GM15510 (cell line): ENCODE results near the gene PADI2.

Source experiments
- POLR2A ChIP-seq: IDR thresholded peaks from 3 replicates; pipeline ENCODE4 v1.6.1; 2011; ENCODE audit warnings: borderline replicate concordance; ENCODE audit not compliant: insufficient read length; ENCODE audit errors: extremely low read depth

PADI2 gene

GRCh38 chr1:17119076-17119772 lies at the start of gene PADI2:
Gene PADI2 (minus strand): TSS chr1:17119451. CDS start chr1:17119371, 80 bp downstream.
- TF ChIP-seq POLR2A, result no peak

- no peak for TF ChIP-seq POLR2A
These were observed 49.0 kb upstream of the PADI2 start for GRCh38 chr1:17168091-17168876.

- TF ChIP-seq POLR2A, result no peak
These were observed 48.5 kb upstream of the PADI2 start for GRCh38 chr1:17167786-17168090.

- TF ChIP-seq POLR2A, result no peak
These were observed 48.0 kb upstream of the PADI2 start for GRCh38 chr1:17167041-17167785.

- no peak for TF ChIP-seq POLR2A
These were observed 46.6 kb upstream of the PADI2 start for GRCh38 chr1:17165823-17166222.

GRCh38 chr1:17163789-17164666 lies 44.8 kb upstream of the PADI2 start:
- TF ChIP-seq POLR2A, result no peak

GRCh38 chr1:17163371-17163770 lies 44.1 kb upstream of the PADI2 start:
- no peak for TF ChIP-seq POLR2A

- TF ChIP-seq POLR2A, result no peak
These were observed 43.7 kb upstream of the PADI2 start for GRCh38 chr1:17162941-17163340.

GRCh38 chr1:17161926-17162800 lies 42.9 kb upstream of the PADI2 start:
- TF ChIP-seq POLR2A, result no peak

GRCh38 chr1:17161137-17161740 lies 42.0 kb upstream of the PADI2 start:
- no peak for TF ChIP-seq POLR2A

- no peak for TF ChIP-seq POLR2A
These were observed 39.7 kb upstream of the PADI2 start for GRCh38 chr1:17158961-17159360.

- no peak for TF ChIP-seq POLR2A
These were observed 36.9 kb upstream of the PADI2 start for GRCh38 chr1:17156108-17156507.

GRCh38 chr1:17155257-17155920 lies 36.1 kb upstream of the PADI2 start:
- no peak for TF ChIP-seq POLR2A
